ENCODE measurements around the gene PRKAR1B. TPM values are rescaled to one million over a fixed set of nuclear protein-coding genes. Genes with fewer than 3 reads are reported as not detected.

The PRKAR1B gene
- total RNA-seq, 1 donor from 2014 or later: 14.0 TPM

DNA sequence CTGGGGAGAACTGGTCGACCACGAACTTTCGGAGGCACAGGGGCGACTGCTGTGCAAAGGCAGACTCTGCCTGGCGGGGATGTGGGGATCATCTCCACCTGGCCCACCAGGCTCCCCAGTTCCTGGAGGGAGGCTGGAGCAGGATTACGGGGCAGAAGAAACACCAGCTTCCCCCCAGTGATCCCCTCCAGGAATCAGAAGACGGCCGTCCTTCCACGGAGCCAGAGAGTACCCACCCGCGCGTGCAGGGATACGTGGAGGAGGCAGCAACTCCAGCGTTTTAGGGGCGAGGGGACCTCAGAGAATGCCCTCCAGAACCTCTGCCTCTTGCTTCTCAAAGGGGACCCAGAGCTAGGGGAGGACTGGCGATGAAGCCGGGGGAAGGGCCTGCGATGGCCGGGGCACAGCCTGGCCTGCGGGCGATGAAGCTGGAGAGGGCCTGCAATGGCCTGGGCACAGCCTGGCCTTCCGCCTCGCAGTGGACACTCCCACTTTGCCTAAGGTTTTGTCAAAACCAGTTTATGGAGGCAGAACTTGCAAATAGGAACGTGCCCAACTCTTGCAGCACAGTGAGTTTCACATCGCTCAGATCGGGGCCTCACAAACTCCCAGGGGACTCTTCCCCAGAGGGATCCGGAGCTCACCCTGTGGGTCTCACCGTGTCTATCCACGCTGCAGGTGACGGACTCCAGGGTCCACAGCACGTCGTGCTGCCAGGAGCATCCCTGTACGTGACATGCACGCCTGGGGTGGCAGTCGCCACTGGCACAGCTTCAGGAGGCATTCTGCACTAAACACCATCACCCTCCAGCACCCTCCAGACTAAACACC lies 129.5 kb downstream of the PRKAR1B start:
- no peak for FAIRE-seq
- TF ChIP-seq CTCF (IDR thresholded peaks at IDR 0.05; ENCODE audit: insufficient read depth, low read length, severe bottlenecking): no peak
- H3K4me3 ChIP-seq (ENCODE audit: low read depth, low read length): no peak overlapping the region
- H3K27me3 ChIP-seq (ENCODE audit: control insufficient read depth, insufficient read depth, low read length): no peaks in the 10 kb centered on the region
- no peak for DNase-seq (ENCODE audit: low read depth)
- peaks cover 2% of the 10 kb centered on the region for H3K36me3 ChIP-seq (ENCODE audit: control insufficient read depth, insufficient read depth, low read length)

- no peaks in the 10 kb centered on the region for H3K27me3 ChIP-seq (ENCODE audit: control insufficient read depth, insufficient read depth, low read length)
- peaks cover 2% of the 10 kb centered on the region for H3K36me3 ChIP-seq (ENCODE audit: control insufficient read depth, insufficient read depth, low read length)
- H3K4me3 ChIP-seq (ENCODE audit: low read depth, low read length): no peak overlapping the region
- DNase-seq (ENCODE audit: low read depth): no peak
- no peak for FAIRE-seq
- TF ChIP-seq CTCF (IDR thresholded peaks at IDR 0.05; ENCODE audit: insufficient read depth, low read length, severe bottlenecking): no peak
These were observed 130.3 kb downstream of the PRKAR1B start for GRCh38 chr7:596819-597182.

DNA sequence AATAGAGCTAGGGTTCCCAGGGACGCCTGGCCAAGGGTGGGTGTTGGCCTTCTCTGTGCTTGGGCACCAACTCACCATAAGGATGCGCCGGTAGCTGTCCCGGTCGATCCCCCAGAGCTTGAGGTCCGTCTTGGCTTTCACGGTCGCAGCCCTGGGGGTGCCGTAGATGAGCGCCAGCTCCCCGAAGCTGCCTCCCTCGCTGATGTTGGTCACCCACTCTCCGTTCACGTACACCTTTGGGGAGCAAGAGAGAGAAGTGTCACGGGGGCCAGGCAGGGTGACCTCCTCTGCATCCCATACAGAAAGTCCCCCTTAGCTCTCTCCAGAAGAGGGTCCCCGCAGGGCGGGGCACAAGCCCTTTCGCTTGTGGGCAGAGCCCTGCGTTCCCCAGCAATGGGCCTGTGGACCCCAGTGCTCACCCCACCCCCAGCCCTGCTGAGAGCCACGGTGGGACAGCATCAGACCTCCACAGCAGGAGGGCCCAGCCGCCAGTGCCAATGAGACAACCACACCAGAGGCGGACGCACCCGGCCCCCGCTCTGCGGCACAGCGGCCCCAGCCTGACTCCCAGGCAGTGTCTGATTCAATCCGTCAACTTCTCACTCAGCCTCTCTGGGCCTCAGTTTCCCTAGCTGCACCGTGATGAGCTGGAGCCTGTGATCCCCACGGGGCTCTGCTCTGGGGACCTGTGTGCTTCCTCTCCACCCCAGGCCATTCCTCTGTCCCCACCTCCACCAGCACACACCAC lies 130.8 kb downstream of the PRKAR1B start:
- no peaks in the 10 kb centered on the region for H3K27me3 ChIP-seq (ENCODE audit: control insufficient read depth, insufficient read depth, low read length)
- TF ChIP-seq CTCF (IDR thresholded peaks at IDR 0.05; ENCODE audit: insufficient read depth, low read length, severe bottlenecking): no peak
- no peak for DNase-seq (ENCODE audit: low read depth)
- H3K36me3 ChIP-seq (ENCODE audit: control insufficient read depth, insufficient read depth, low read length): peaks cover 2% of the 10 kb centered on the region
- no peak overlapping the region for H3K4me3 ChIP-seq (ENCODE audit: low read depth, low read length)
- FAIRE-seq: no peak

DNA sequence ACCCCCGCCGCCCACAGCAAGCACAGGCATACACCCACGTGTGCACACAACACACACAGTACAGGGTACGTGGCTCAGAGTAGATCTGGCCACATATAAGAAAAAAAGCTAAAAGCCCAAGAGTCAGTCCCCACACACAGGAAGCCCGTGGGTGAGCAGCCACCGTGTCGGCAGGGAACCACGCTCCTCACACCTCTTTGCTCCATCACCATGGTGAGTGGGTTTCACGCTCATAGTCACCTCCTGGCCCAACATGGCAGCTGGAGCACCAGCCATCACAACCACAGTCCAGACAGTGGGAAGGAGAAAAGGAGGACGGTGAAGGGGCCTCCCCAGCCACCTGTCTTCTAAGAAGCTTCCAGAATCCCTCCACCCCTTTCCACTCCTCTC lies 131.5 kb downstream of the PRKAR1B start:
- TF ChIP-seq CTCF (IDR thresholded peaks at IDR 0.05; ENCODE audit: insufficient read depth, low read length, severe bottlenecking): no peak
- peaks cover 2% of the 10 kb centered on the region for H3K36me3 ChIP-seq (ENCODE audit: control insufficient read depth, insufficient read depth, low read length)
- H3K27me3 ChIP-seq (ENCODE audit: control insufficient read depth, insufficient read depth, low read length): no peaks in the 10 kb centered on the region
- FAIRE-seq (no peak), DNase-seq (ENCODE audit: low read depth) (no peak)
- no peak overlapping the region for H3K4me3 ChIP-seq (ENCODE audit: low read depth, low read length)

- TF ChIP-seq CTCF (IDR thresholded peaks at IDR 0.05; ENCODE audit: insufficient read depth, low read length, severe bottlenecking): no peak
- no peaks in the 10 kb centered on the region for H3K27me3 ChIP-seq (ENCODE audit: control insufficient read depth, insufficient read depth, low read length)
- H3K36me3 ChIP-seq (ENCODE audit: control insufficient read depth, insufficient read depth, low read length): peaks cover 2% of the 10 kb centered on the region
- DNase-seq (ENCODE audit: low read depth) (no peak), FAIRE-seq (no peak)
- H3K4me3 ChIP-seq (ENCODE audit: low read depth, low read length): no peak overlapping the region
These were observed 132.0 kb downstream of the PRKAR1B start for GRCh38 chr7:594920-595620.

Data from bronchial epithelial cell (primary cell).